ENCODE measurements around the gene SMYD3.

Gene SMYD3

GRCh38 chr1:245871191-245871590 is 635.9 kb downstream of the SMYD3 start:
- TF ChIP-seq SIN3A (IDR thresholded peaks at IDR 0.05; ENCODE audit: borderline replicate concordance, insufficient read depth, low read length) (no peak), POLR2AphosphoS5 (IDR thresholded peaks at IDR 0.05; ENCODE audit: low read depth, low read length) (no peak), TAF1 (IDR thresholded peaks at IDR 0.05; ENCODE audit: borderline replicate concordance, insufficient read depth, low read length) (no peak), REST (IDR thresholded peaks at IDR 0.05; ENCODE audit: insufficient read depth in 1 of 2, low read depth in 2 of 2, low read length in 2 of 2) (no peak), FOXP2 (optimal IDR thresholded peaks at IDR 0.05; ENCODE audit: borderline replicate concordance, extremely low read depth, extremely low read length, insufficient read depth) (no peak)

GRCh38 chr1:245870698-245871097 is 636.4 kb downstream of the SMYD3 start:
- TF ChIP-seq TAF1 (IDR thresholded peaks at IDR 0.05; ENCODE audit: borderline replicate concordance, insufficient read depth, low read length) (no peak), SIN3A (IDR thresholded peaks at IDR 0.05; ENCODE audit: borderline replicate concordance, insufficient read depth, low read length) (no peak), POLR2AphosphoS5 (IDR thresholded peaks at IDR 0.05; ENCODE audit: low read depth, low read length) (no peak), REST (IDR thresholded peaks at IDR 0.05; ENCODE audit: insufficient read depth in 1 of 2, low read depth in 2 of 2, low read length in 2 of 2) (no peak), FOXP2 (optimal IDR thresholded peaks at IDR 0.05; ENCODE audit: borderline replicate concordance, extremely low read depth, extremely low read length, insufficient read depth) (no peak)

GRCh38 chr1:245869847-245870246 is 637.2 kb downstream of the SMYD3 start:
- no peak for TF ChIP-seq POLR2AphosphoS5 (IDR thresholded peaks at IDR 0.05; ENCODE audit: low read depth, low read length)
- no peak for TF ChIP-seq FOXP2 (optimal IDR thresholded peaks at IDR 0.05; ENCODE audit: borderline replicate concordance, extremely low read depth, extremely low read length, insufficient read depth)
- no peak for TF ChIP-seq TAF1 (IDR thresholded peaks at IDR 0.05; ENCODE audit: borderline replicate concordance, insufficient read depth, low read length)
- no peak for TF ChIP-seq REST (IDR thresholded peaks at IDR 0.05; ENCODE audit: insufficient read depth in 1 of 2, low read depth in 2 of 2, low read length in 2 of 2)
- TF ChIP-seq SIN3A (IDR thresholded peaks at IDR 0.05; ENCODE audit: borderline replicate concordance, insufficient read depth, low read length): no peak

- no peak for TF ChIP-seq SIN3A (IDR thresholded peaks at IDR 0.05; ENCODE audit: borderline replicate concordance, insufficient read depth, low read length)
Observed at GRCh38 chr1:245867738-245868137, 639.3 kb downstream of the SMYD3 start.

GRCh38 chr1:245864872-245865271 is 642.2 kb downstream of the SMYD3 start:
- TF ChIP-seq POLR2AphosphoS5 (IDR thresholded peaks at IDR 0.05; ENCODE audit: low read depth, low read length) (no peak), REST (IDR thresholded peaks at IDR 0.05; ENCODE audit: insufficient read depth in 1 of 2, low read depth in 2 of 2, low read length in 2 of 2) (no peak), SIN3A (IDR thresholded peaks at IDR 0.05; ENCODE audit: borderline replicate concordance, insufficient read depth, low read length) (no peak), FOXP2 (optimal IDR thresholded peaks at IDR 0.05; ENCODE audit: borderline replicate concordance, extremely low read depth, extremely low read length, insufficient read depth) (no peak), TAF1 (IDR thresholded peaks at IDR 0.05; ENCODE audit: borderline replicate concordance, insufficient read depth, low read length) (no peak)
